Mesodermal cell (in vitro differentiated cells): ENCODE measurements around the gene RFX2.
"Not testable (repeated sequence)": the region's sequence is repeated elsewhere in the genome, so short reads cannot be mapped to it uniquely, and the experiment has no call there.

Source experiments
- H3K27ac ChIP-seq: 2 replicates; pipeline ENCODE4 v1.7.0; 2013; ENCODE audit warnings: mild to moderate bottlenecking, low read depth, low read length, moderate library complexity; ENCODE audit not compliant: severe bottlenecking
- H3K36me3 ChIP-seq: 2 replicates; pipeline ENCODE4 v1.7.1; 2013; ENCODE audit warnings: mild to moderate bottlenecking, low read length, moderate library complexity; ENCODE audit not compliant: control insufficient read depth, insufficient read depth
- H3K4me1 ChIP-seq: one replicate; pipeline ENCODE4 v1.7.1; 2013; ENCODE audit warnings: mild to moderate bottlenecking, low read length; ENCODE audit not compliant: insufficient read depth, control insufficient read depth, poor library complexity, severe bottlenecking
- H3K4me3 ChIP-seq: 2 replicates; pipeline ENCODE4 v1.7.0; 2013; ENCODE audit warnings: low read length, control low read depth, mild to moderate bottlenecking; ENCODE audit not compliant: insufficient read depth, poor library complexity, severe bottlenecking; ENCODE audit errors: extremely low read depth
- H3K9me3 ChIP-seq: 2 replicates; pipeline ENCODE4 v1.7.1; 2013; ENCODE audit warnings: mild to moderate bottlenecking, low read length, moderate library complexity; ENCODE audit not compliant: control insufficient read depth
- WGBS, 2 experiments: methylation state at CpG; one replicate each; pipeline ENCODE4 v1.1.5; 2013; ENCODE audit warnings: missing lambda C conversion rate in 2 of 2; ENCODE audit not compliant: insufficient coverage in 2 of 2; 5-methylcytosine and 5-hydroxymethylcytosine counted together

RFX2 gene

GRCh38 chr19:6007866-6008265 lies 102.4 kb downstream of the RFX2 start:
- Histone ChIP-seq H3K9me3 (no peaks in the 10 kb centered on the region), H3K4me3 (no peak overlapping the region), H3K27ac (no peak overlapping the region), H3K36me3 (no peaks in the 10 kb centered on the region), H3K4me1 (no peaks in the 10 kb centered on the region)
- WGBS, 2 experiments, result 93 to 95% methylated on average over 26 of the region's 26 CpGs

- WGBS, 2 experiments, result 90 to 93% methylated on average over 18 to 20 of the region's 20 CpGs
- no peaks in the 10 kb centered on the region for H3K36me3 ChIP-seq
These were observed 103.4 kb downstream of the RFX2 start for GRCh38 chr19:6006896-6007295.

GRCh38 chr19:6006070-6006446 lies 104.2 kb downstream of the RFX2 start:
- H3K4me3 ChIP-seq, H3K4me1 ChIP-seq, H3K27ac ChIP-seq, H3K36me3 ChIP-seq, H3K9me3 ChIP-seq: not testable (repeated sequence)
- WGBS, 2 experiments, result 84 to 91% methylated on average over 5 to 7 of the region's 7 CpGs

More at GRCh38 chr19:6006896-6007295, 103.4 kb downstream of the RFX2 start:
- Histone ChIP-seq H3K4me3 (no peak overlapping the region), H3K4me1 (no peaks in the 10 kb centered on the region), H3K9me3 (no peaks in the 10 kb centered on the region), H3K27ac (no peak overlapping the region)

GRCh38 chr19:6005321-6006069 lies 104.8 kb downstream of the RFX2 start:
- no peaks in the 10 kb centered on the region for H3K36me3 ChIP-seq

GRCh38 chr19:6003976-6004375 lies 106.3 kb downstream of the RFX2 start:
- 81 to 86% methylated on average over 10 of the region's 10 CpGs for WGBS, 2 experiments
- H3K4me1 ChIP-seq, result no peaks in the 10 kb centered on the region

More at GRCh38 chr19:6005321-6006069, 104.8 kb downstream of the RFX2 start:
- Histone ChIP-seq H3K4me3 (no peak overlapping the region), H3K4me1 (no peaks in the 10 kb centered on the region), H3K27ac (no peak overlapping the region), H3K9me3 (no peaks in the 10 kb centered on the region)
- 95 to 99% methylated on average over 6 to 15 of the region's 18 CpGs for WGBS, 2 experiments

GRCh38 chr19:6002591-6002990 lies 107.7 kb downstream of the RFX2 start:
- Histone ChIP-seq H3K27ac (no peak overlapping the region), H3K4me1 (no peaks in the 10 kb centered on the region), H3K36me3 (no peaks in the 10 kb centered on the region), H3K9me3 (no peaks in the 10 kb centered on the region), H3K4me3 (no peak overlapping the region)
- WGBS, 2 experiments, result 90 to 94% methylated on average over 26 of the region's 26 CpGs

More at GRCh38 chr19:6003976-6004375, 106.3 kb downstream of the RFX2 start:
- Histone ChIP-seq H3K4me3 (no peak overlapping the region), H3K27ac (no peak overlapping the region), H3K9me3 (no peaks in the 10 kb centered on the region), H3K36me3 (no peaks in the 10 kb centered on the region)

DNA sequence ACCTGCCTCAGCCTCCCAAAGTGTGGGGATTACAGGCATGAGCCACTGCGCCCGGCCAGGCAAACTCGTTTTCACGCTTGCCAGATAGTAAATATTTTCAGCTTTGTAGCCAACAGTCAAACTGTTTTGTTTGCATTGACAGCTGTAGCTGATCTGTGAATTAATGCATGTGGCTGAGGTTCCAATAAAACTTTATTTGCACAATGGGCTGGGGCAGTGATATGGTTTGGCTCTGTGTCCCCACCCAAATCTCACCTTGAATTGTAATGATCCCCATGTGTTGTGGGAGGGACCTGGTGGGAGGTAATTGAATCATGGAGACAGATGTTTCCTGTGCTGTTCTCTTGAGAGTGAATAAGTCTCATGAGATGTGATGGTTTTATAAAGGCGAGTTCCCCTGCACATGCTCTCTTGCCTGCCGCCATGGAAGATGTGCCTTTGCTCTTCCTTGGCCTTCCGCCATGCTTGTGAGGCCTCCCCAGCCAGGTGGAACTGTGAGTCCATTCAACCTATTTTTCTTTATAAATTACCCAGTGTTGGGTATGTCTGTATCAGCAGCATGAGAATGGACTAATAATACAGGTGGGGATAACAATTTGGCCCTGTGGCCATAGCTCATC lies 110.0 kb downstream of the RFX2 start:
- Histone ChIP-seq H3K4me3 (no peak overlapping the region), H3K4me1 (no peaks in the 10 kb centered on the region), H3K27ac (no peak overlapping the region), H3K36me3 (no peaks in the 10 kb centered on the region), H3K9me3 (no peaks in the 10 kb centered on the region)
- WGBS, 2 experiments, result 91 to 100% methylated on average over 5 of the region's 7 CpGs

GRCh38 chr19:5999693-6000092 lies 110.6 kb downstream of the RFX2 start:
- Histone ChIP-seq H3K36me3 (no peaks in the 10 kb centered on the region), H3K27ac (no peak overlapping the region), H3K4me3 (no peak overlapping the region), H3K4me1 (no peaks in the 10 kb centered on the region), H3K9me3 (no peaks in the 10 kb centered on the region)
- WGBS, 2 experiments, result 97% methylated on average over 6 of the region's 6 CpGs

DNA sequence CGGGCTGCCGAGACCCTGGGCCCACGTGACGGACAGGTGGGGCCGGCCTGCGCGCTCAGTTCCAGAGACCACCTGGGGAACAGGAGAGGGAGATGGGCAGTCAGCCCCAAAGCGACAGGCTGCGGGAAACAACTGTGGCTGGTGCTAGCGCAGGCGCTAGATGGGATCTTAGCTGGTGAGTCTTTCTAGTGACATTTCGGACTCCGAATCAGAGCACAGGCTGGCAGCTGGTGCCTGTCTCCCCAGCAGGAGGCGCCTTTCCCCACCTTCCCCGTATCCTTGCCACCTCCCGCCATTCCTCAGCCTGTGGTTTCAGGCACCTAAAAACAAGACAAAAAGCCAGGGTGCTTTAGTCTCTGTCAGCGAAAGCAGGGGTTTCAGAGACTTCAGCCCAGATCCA lies 112.9 kb downstream of the RFX2 start:
- no peak overlapping the region for H3K27ac ChIP-seq
- H3K9me3 ChIP-seq, result no peaks in the 10 kb centered on the region
- H3K4me1 ChIP-seq, result no peaks in the 10 kb centered on the region
- H3K36me3 ChIP-seq, result no peaks in the 10 kb centered on the region
- no peak overlapping the region for H3K4me3 ChIP-seq
- 76 to 77% methylated on average over 17 of the region's 17 CpGs for WGBS, 2 experiments

DNA sequence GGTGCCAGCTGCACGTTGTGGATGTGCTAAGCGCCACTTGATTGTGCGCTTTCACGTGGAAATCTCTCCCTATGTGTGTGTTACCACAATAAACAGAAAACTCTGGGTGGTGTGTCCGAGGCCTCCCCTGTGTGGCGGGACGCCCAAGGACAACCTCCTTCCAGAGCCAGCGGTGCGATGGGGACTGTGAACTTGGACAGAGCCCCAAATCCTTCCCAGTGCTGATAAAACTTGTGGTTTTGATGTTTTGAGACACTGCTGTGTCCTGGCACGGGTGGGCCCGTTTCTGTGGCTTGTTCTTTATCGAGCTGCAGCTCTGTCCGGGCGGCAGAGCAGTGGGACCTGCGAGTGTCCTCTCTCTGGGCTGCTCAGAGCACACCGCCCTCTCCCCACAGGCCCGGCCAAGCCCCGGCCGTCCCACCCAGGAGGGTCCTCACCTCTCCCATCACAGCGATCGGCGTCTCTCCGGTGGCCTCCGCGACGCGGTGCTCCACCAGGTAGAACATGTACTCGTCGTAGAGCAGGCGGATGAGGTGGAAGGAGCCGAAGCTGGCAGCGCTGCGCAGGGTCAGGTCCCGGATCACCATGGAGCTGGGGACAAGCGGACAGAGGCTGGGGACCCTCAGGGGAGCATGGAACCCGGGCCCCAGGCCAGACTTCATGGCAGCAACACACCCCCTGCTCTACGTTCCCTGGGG lies 113.5 kb downstream of the RFX2 start:
- no peaks in the 10 kb centered on the region for H3K36me3 ChIP-seq
- H3K27ac ChIP-seq, result no peak overlapping the region
- no peaks in the 10 kb centered on the region for H3K4me1 ChIP-seq
- H3K9me3 ChIP-seq, result no peaks in the 10 kb centered on the region
- no peak overlapping the region for H3K4me3 ChIP-seq
- WGBS, 2 experiments, result 92 to 95% methylated on average over 29 to 32 of the region's 37 CpGs
